ENCODE data around the gene ARL6.

DNA sequence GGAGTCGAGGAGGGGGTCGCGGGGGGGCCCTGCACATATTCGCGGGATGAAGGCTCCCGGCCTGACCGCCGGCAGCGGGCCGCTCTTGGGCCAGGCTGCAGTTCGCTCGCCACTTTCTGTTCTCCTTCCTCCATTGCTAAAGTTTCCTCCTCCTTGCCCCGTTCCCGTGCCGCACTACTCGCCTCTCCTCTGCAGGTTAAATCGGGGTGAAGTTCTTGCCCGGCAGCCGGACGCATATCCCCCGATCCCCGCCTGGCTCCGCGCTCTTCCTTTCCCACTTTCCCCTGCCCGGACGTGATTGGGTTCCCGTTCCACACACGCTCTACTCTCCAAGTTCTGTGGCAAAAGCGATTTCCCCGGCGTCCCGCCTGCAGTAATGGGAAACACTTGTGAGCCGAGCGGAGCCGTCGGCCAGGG is 57.8 kb downstream of the ARL6 start:
- TF ChIP-seq TAF1 (IDR thresholded peaks at IDR 0.05; ENCODE audit: low read depth) (no peak), EP300 (IDR thresholded peaks at IDR 0.05; ENCODE audit: borderline replicate concordance) (no peak), EGR1 (IDR thresholded peaks at IDR 0.05) (no peak), TEAD4 (IDR thresholded peaks at IDR 0.05) (no peak), TCF12 (IDR thresholded peaks at IDR 0.05; ENCODE audit: low read depth) (no peak), RAD21 (IDR thresholded peaks at IDR 0.05; ENCODE audit: low read depth) (no peak), YY1 (IDR thresholded peaks at IDR 0.05; ENCODE audit: low read depth) (no peak)

All from Ishikawa (cell line).